Motor neuron (in vitro differentiated cells): Measurements from ENCODE around the gene NR6A1. TPM values are rescaled to one million over a fixed set of nuclear protein-coding genes. Genes with fewer than 3 reads are reported as not detected.

Source experiments
- ATAC-seq, 8 experiments: fragments of 200-7000 bp; cut with Tn5 transposase; replicated peaks in 6 of 8; 2 replicates each; pipeline ENCODE4 v1.8.0; 2021; ENCODE audit warnings: mild to moderate bottlenecking in 8 of 8, moderate library complexity in 8 of 8
- H3K27ac ChIP-seq, 2 donors: fragments of 250-450 bp; sonication (Bioruptor Pico); 2 replicates each; pipeline ENCODE4 v1.9.0; 2021; ENCODE audit warnings: antibody characterized with exemption in 2 of 2, mild to moderate bottlenecking in 2 of 2, moderate library complexity in 1 of 2
- H3K4me1 ChIP-seq, 2 donors: fragments of 250-450 bp; sonication (Bioruptor Pico); replicated peaks in 1 of 2; 2 replicates each; pipeline ENCODE4 v1.6.1; 2021; ENCODE audit warnings: antibody characterized with exemption in 2 of 2, mild to moderate bottlenecking in 2 of 2, moderate library complexity in 1 of 2
- H3K4me3 ChIP-seq, 5 donors: fragments of 250-450 bp; sonication (Bioruptor Pico); 2 replicates each; pipeline ENCODE4 v1.9.0; 2021; ENCODE audit warnings: antibody characterized with exemption in 5 of 5, mild to moderate bottlenecking in 5 of 5, moderate library complexity in 4 of 5
- WGBS, 10 experiments: fragments of 450-650 bp; shearing (Covaris generic); methylation state at CpG; one replicate each; pipeline ENCODE4 v1.0.0; 2022; 5-methylcytosine and 5-hydroxymethylcytosine counted together
- in situ Hi-C, 9 experiments: fragments of 400-800 bp; cut with MboI; loops; one replicate each; pipeline ENCODE4 v1.15.0; 2021; ENCODE audit warnings: low sequenced_read_pairs in 9 of 9, low pct_unique_long_range_greater_than_20kb in 2 of 9; ENCODE audit not compliant: unreplicated experiment in 9 of 9
- total RNA-seq, 8 experiments: library from RNA; unstranded; fragments of 300-600 nt; gene quantifications; 2 replicates each; pipeline versions ENCODE4 v1.2.3 to v1.2.4, GENCODE V29; 2022

NR6A1 gene
- total RNA-seq, 8 experiments from 2014 or later: 0.46 to 29.0 (median 3.7) TPM

GRCh38 chr9:124760719-124761118, 10.4 kb downstream of the NR6A1 start:
- H3K27ac ChIP-seq: no peak overlapping the region
- H3K4me1 ChIP-seq: peaks cover 36 to 44% of the 10 kb centered on the region in 2 donors
- no peak for ATAC-seq
- 45 to 100% (median 81%) methylated on average over 1 to 2 of the region's 2 CpGs; no CpG with 5 or more reads in 1 of the 10 experiments for WGBS, 10 experiments
- in situ Hi-C loops: loop anchor here in 3 of 9 experiments (10.0 to 25.0 kb wide), 3 partner anchors 46 to 146 kb away; partner anchors contain the start of genes ARPC5L (in 1 of the 3), RPL35 (in 1 of the 3) and WDR38 (in 1 of the 3)
- no peak overlapping the region for H3K4me3 ChIP-seq

GRCh38 chr9:124759327-124759726, 11.8 kb downstream of the NR6A1 start:
- Histone ChIP-seq H3K4me1 (peaks cover 34 to 46% of the 10 kb centered on the region in 2 donors), H3K27ac (no peak overlapping the region), H3K4me3 (no peak overlapping the region)
- WGBS, 10 experiments: 29 to 100% (median 77%) methylated on average over 1 to 2 of the region's 2 CpGs; no CpG with 5 or more reads in 6 of the 10 experiments
- ATAC-seq: no peak
- in situ Hi-C loops: loop anchor here in 1 of 9 experiments (25.0 kb wide), 1 partner anchor 103 kb away; the partner anchor contains the start of genes ARPC5L, RPL35 and WDR38

GRCh38 chr9:124758691-124759090, 12.4 kb downstream of the NR6A1 start:
- in situ Hi-C loops: loop anchor here in 1 of 9 experiments (25.0 kb wide), 1 partner anchor 104 kb away; the partner anchor contains the start of genes ARPC5L, RPL35 and WDR38
- H3K4me1 ChIP-seq: peaks cover 40 to 52% of the 10 kb centered on the region in 2 donors
- H3K4me3 ChIP-seq: no peak overlapping the region
- no peak overlapping the region for H3K27ac ChIP-seq
- no peak for ATAC-seq

- ATAC-seq: peak in 5 of 8 experiments; percentile 20 to 53 (median 45)
- 0 to 62% (median 8%) methylated on average over 1 to 3 of the region's 3 CpGs for WGBS, 10 experiments
- in situ Hi-C loops: loop anchor here in 1 of 9 experiments (25.0 kb wide), 1 partner anchor 104 kb away; the partner anchor contains the start of genes ARPC5L, RPL35 and WDR38
- H3K4me1 ChIP-seq: peaks cover 42 to 55% of the 10 kb centered on the region in 2 donors
- H3K4me3 ChIP-seq: peak overlapping the region in 3 of 5 donors; percentile 8 to 18 (median 13)
- no peak overlapping the region for H3K27ac ChIP-seq
These were observed 13.1 kb downstream of the NR6A1 start for GRCh38 chr9:124758061-124758460.

- Histone ChIP-seq H3K4me3 (peak overlapping the region in 3 of 5 donors; percentile 8 to 18 (median 13)), H3K4me1 (peaks cover 46 to 55% of the 10 kb centered on the region in 2 donors), H3K27ac (no peak overlapping the region)
- WGBS, 10 experiments: 0 to 72% (median 8%) methylated on average over 2 to 6 of the region's 6 CpGs
- ATAC-seq: peak in 5 of 8 experiments; percentile 39 to 50 (median 40)
- in situ Hi-C loops: loop anchor here in 1 of 9 experiments (25.0 kb wide), 1 partner anchor 105 kb away; the partner anchor contains the start of genes ARPC5L, RPL35 and WDR38
These were observed 13.5 kb downstream of the NR6A1 start for GRCh38 chr9:124757616-124758015.

- WGBS, 10 experiments: 17 to 100% (median 43%) methylated on average over 1 to 2 of the region's 2 CpGs
- H3K4me3 ChIP-seq: no peak overlapping the region
- peaks cover 41 to 55% of the 10 kb centered on the region in 2 donors for H3K4me1 ChIP-seq
- no peak for ATAC-seq
- no peak overlapping the region for H3K27ac ChIP-seq
- in situ Hi-C loops: loop anchor here in 1 of 9 experiments (25.0 kb wide), 1 partner anchor 106 kb away; the partner anchor contains the start of genes ARPC5L, RPL35 and WDR38
These were observed 15.1 kb downstream of the NR6A1 start for GRCh38 chr9:124756011-124756410.

GRCh38 chr9:124755061-124755460, 16.1 kb downstream of the NR6A1 start:
- in situ Hi-C loops: loop anchor here in 1 of 9 experiments (25.0 kb wide), 1 partner anchor 107 kb away; the partner anchor contains the start of genes ARPC5L, RPL35 and WDR38

GRCh38 chr9:124754289-124754688, 16.8 kb downstream of the NR6A1 start:
- Histone ChIP-seq H3K27ac (no peak overlapping the region), H3K4me1 (peaks cover 37 to 55% of the 10 kb centered on the region in 2 donors), H3K4me3 (no peak overlapping the region)
- in situ Hi-C loops: loop anchor here in 1 of 9 experiments (25.0 kb wide), 1 partner anchor 108 kb away; the partner anchor contains the start of genes ARPC5L, RPL35 and WDR38
- 16 to 67% (median 30%) methylated on average over 1 to 4 of the region's 4 CpGs for WGBS, 10 experiments
- ATAC-seq: peak; percentile 49 to 74 (median 68)

More at GRCh38 chr9:124755061-124755460, 16.1 kb downstream of the NR6A1 start:
- 7 to 72% (median 41%) methylated on average over 2 to 3 of the region's 3 CpGs; no CpG with 5 or more reads in 1 of the 10 experiments for WGBS, 10 experiments
- no peak for ATAC-seq
- H3K27ac ChIP-seq: no peak overlapping the region
- H3K4me3 ChIP-seq: no peak overlapping the region
- peaks cover 41 to 55% of the 10 kb centered on the region in 2 donors for H3K4me1 ChIP-seq

GRCh38 chr9:124752967-124753366, 18.1 kb downstream of the NR6A1 start:
- 60 to 100% (median 83%) methylated on average over 1 of the region's 1 CpG; no CpG with 5 or more reads in 4 of the 10 experiments for WGBS, 10 experiments
- Histone ChIP-seq H3K27ac (no peak overlapping the region), H3K4me3 (no peak overlapping the region), H3K4me1 (peaks cover 29 to 45% of the 10 kb centered on the region in 2 donors)
- in situ Hi-C loops: loop anchor here in 1 of 9 experiments (25.0 kb wide), 1 partner anchor 109 kb away; the partner anchor contains the start of genes ARPC5L, RPL35 and WDR38
- peak in 3 of 8 experiments; percentile 60 to 65 (median 64) for ATAC-seq

- ATAC-seq: peak in 3 of 8 experiments; percentile 79 to 83 (median 83)
- 0 to 100% (median 57%) methylated on average over 1 to 2 of the region's 2 CpGs; no CpG with 5 or more reads in 2 of the 10 experiments for WGBS, 10 experiments
- Histone ChIP-seq H3K27ac (no peak overlapping the region), H3K4me1 (peaks cover 14 to 20% of the 10 kb centered on the region in 2 donors), H3K4me3 (no peak overlapping the region)
- in situ Hi-C loops: loop anchor here in 1 of 9 experiments (25.0 kb wide), 1 partner anchor 113 kb away; the partner anchor contains the start of genes ARPC5L, RPL35 and WDR38
These were observed 21.3 kb downstream of the NR6A1 start for GRCh38 chr9:124749781-124750180.

GRCh38 chr9:124749284-124749683, 21.8 kb downstream of the NR6A1 start:
- Histone ChIP-seq H3K4me3 (no peak overlapping the region), H3K27ac (no peak overlapping the region), H3K4me1 (peaks cover 9 to 18% of the 10 kb centered on the region in 2 donors)
- WGBS, 10 experiments: 71 to 100% (median 100%) methylated on average over 1 to 3 of the region's 3 CpGs; no CpG with 5 or more reads in 2 of the 10 experiments
- in situ Hi-C loops: no loop called here
- ATAC-seq: no peak

- peak in 5 of 8 experiments; percentile 27 to 41 (median 32) for ATAC-seq
- in situ Hi-C loops: no loop called here
- 68 to 100% (median 78%) methylated on average over 1 to 3 of the region's 4 CpGs; no CpG with 5 or more reads in 3 of the 10 experiments for WGBS, 10 experiments
These were observed 24.0 kb downstream of the NR6A1 start for GRCh38 chr9:124747065-124747464.

More at GRCh38 chr9:124747065-124747464, 24.0 kb downstream of the NR6A1 start:
- H3K27ac ChIP-seq: no peak overlapping the region
- H3K4me1 ChIP-seq: peaks cover 9 to 19% of the 10 kb centered on the region in 2 donors
- H3K4me3 ChIP-seq: no peak overlapping the region
